ENCODE data around the gene ACOT11.

Gene ACOT11

DNA sequence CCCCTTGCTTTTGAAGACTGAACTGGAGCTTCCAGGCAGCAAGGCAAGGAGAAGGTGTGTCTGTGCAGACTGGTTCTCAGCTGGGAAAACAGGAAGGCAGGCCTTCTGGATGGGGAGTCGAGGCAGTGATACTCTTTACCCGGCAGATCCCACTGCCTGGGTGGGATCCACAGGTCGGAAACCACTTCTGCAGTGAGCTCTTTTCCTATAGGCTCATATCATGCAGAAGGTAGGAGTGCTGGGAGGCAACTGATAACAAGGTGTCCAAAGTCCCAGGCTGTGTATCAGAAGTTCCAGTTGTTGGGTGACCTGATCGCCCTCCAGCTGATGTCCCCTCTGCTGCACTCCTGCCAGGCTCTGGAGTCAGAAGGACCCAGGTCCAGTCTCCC lies 17.1 kb downstream of the ACOT11 start:
- no peak for DNase-seq

DNA sequence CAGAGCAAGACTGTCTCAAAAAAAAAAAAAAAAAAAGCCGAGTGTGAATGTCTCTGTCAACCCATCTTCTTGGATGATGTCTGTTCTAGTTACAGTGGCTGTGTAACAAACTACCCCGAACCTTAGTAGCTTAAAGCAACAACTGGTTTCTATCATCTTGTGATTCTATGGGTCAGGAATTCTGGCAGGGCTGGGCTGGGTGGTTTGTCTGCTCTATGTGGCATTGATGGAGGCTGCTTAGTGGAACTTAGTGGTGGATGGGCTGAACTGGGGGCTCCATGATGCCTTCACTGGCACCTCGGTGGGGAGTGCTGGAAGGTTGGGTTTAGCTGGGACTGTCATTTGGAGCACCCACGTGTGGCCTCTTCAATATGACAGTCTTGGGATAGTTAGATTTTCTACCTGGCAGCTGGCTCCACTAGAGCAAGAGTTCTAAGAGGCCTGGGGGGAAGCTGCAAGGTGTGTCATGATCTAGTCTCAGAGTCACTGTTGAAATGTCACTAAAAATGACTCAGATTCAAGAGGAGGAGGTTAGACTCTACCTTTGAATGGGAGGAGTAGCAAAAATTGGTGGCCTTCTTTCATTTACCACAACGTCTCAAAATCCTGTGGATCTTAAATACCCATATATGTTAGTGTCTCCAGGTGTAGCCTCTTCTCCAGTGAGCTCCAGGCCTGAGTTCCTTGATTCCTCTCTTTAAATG lies 18.6 kb downstream of the ACOT11 start:
- DNase-seq, result no peak

DNA sequence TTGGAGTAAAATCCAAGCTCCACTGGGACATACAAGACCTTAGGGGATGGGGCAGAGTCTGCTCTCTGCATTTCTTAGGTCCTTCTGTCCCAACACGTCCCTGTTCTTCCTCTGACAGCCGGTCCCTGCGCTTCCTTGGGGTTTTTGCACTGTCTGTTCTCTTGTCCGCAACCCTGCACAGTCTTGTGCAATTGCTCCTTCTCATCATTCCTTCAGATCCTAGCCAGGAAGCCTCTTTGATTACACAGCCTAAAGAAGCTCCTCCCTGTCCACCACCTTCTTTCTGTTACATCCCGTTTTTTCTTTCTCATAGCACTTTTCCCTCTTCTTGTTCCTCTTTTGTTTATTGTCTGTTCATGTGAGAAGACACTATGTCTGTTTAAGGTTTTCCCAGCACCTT lies 19.9 kb downstream of the ACOT11 start:
- no peak for DNase-seq

DNA sequence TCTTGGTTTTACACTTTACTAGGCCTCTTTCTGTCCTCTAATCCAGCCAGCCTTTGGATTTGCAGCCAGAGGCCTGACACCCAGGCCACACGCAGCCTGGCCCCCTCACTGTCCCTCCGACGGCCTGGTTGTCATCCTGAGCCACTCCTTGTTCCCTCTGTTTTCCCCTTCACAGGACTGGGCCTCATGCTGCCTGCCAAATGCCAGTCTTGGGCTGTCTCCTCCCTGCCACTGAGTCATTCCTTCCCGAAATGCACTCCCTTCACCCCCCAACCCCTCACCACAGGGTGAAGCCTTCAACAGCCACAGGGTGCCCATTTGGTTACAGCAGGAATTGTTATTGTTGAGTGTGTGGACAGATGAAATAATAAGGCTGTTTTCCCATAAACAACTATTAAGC lies 21.3 kb downstream of the ACOT11 start:
- no peak for DNase-seq

DNA sequence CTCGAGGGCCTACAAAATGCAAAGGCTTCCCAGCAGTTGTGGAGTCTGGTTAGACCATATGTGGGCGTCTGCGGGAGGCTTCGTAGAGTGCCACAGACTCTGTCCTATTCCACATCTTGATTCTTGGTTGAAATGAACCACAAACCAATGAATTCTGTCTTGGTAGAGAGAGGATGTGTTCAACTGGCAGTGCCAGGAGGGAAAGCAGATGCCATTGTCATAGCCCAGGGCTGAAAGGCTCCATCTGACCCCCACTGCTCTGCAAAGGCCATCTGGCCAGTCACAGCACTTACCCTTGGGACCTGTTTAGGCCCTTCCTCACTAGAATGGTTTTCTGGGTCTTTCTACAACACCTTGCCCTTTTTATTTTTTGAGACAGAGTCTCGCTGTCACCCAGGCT lies 22.1 kb downstream of the ACOT11 start:
- DNase-seq, result no peak

DNA sequence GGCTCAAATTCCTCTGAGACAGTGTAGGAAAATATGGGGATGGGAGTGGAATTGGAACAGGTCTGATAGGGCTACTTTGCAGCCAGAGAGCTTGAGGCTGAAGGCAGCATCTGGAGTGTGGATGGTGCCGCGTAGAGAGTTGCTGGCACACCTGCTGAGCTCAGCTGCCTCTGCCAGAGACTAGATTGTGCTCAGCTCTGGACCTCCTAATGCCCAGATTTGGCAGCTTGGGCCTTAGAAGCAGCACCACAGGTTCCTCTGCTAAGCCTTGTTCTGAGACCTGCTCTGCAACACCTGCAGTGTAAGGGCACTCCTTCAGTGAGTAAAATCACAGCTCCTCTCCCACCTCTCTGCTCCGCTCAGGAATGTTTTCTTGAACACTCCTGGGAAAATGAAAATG lies 23.3 kb downstream of the ACOT11 start:
- no peak for DNase-seq

DNA sequence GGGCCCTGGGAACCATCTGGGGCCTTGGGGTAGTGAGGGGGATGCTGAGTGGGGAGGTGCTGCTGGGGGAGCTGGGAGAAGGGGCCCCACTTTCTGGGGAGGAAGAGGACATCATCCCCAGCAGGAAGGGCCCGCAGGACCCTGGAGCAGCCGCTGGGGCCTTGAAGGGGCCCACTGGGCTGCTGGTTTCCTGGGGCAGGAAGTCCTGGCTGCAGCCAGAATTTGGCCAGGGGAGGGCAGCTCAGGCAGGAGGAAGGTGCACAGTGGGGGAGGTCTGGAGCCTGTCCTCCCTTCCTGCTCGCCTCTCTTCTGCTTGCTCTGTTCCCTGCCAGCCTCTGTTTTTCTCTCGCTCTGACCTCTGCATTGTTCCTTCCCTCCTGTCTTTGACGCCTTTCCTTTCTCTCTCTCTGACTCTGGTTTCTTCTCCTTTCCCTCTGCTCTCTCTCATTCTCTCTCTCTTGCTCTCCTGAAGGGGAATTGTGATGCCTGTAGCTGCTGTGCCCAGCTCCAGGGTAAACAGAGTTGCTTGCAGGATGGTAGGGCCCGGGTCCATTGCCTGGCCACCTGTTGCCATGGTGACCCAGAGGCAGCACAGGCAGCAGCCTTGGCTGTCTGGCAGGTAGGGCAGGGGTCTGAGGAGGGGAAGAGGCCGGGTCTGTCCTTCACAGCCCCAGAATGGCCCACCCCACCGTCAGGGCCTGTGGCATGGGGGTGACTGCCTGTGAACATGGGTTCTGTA lies 23.9 kb downstream of the ACOT11 start:
- DNase-seq, result no peak

DNA sequence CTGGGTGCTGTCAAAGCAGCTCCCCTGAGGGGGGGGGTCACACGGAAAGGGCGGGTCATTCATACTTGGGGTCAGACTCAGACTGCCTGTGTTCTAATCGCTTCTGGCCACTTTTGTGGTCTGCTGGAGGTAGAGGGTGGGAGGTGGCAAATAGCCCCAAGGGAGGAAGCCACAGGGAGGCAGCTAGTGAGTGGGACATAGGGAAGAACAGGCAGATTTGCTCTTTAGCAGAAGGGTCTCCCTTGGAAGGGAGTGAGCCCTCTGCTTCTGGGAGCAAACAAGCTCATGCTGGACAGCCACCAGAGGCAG lies 24.5 kb downstream of the ACOT11 start:
- no peak for DNase-seq

DNA sequence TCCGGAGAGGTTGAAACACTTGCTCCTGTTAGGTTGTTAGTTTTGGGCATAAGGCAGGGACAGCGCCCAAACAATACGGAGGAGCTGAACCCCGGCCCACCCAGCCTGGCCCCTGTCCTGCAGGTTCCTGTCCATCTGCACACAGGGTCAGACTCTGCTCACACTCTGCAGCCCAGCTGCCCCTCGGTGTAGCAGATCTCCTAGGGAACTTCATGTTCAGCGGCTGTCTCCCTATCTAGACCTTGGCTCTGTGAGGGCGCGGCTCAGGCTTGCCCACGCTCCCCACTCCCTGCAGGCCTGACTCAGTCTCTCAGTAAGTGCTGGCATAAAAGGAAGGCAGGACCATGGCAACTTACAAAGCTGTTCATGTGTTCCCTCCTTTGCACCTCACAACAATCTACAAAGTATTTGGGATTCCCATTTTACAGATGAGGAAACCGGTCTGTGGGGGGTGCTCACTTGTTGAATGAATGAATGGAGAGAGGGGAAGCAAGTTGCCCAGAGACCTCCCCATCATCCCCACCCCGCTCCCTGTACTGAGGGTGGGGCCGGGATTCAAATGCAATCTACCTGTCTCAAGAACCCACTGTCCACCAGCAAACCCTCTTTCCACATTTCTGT lies 26.2 kb downstream of the ACOT11 start:
- no peak for DNase-seq

DNA sequence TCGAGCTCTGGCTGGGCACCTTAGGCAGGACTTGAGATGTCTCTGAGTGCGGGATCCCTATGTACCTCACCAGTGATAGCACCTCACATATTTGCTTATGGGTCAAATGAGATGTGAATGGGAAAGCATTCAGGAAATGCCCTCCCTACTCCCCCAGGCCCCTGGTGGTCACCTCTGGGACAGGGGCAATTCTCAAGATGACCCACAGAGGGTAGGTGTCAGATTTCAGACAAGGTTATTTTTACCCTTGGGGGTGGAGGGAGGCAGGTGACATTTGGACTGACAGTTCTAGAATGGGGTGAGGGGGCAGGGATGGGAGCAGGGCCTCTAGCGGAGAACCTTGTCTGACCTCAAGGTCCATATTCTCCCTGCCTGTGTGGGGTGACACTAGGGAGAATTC lies 27.1 kb downstream of the ACOT11 start:
- DNase-seq, result no peak

DNA sequence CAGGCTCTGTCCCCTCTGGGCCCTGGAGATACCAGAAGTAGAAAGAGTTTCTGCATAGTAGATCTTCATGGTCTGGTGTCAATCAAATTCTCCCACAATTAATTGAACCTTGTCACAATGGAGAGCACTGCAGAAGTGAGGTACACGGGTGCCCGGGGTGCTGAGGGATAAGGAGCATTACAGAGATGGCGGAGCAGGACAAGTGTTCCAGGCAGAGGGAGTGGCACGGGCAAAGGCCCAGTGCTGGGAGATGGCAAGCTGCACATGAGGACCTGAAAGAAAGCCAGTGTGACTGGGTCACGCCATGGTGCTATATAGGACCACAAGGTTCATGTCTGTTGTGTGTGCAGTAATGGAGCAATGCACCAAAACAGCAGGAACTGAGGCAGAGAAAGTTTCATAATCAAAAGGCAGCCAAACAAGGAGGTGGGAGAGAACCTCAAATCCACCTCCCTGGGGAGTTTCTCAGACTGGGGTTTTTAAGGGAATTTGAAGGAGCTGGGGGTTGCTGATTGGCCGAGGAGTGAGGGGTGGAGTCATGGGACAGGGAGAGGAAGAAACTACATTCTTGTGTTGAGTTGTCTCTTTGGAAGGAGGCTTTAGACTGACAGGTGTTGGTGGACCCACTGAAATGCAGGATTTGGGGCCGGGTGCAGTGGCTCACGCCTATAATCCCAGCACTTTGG lies 27.7 kb downstream of the ACOT11 start:
- no peak for DNase-seq

DNA sequence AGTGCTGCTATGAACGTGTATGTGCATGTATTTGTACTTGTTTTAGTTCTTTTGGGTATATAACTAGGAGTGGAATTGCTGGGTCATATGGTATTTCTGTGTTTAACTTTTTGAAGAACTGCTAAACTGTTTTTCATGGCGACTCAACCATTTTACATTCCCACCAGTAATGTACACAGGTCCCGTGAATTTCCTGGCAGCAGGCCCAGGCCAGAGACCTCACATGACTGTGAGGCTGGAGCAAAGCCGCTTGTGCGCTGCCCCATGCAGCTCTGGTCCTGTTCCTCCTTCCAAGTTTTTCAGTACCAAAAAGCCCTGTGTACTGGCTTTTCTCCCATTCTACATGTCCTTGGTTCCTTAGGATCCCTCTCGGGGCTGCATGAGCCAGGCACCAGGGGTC lies 29.6 kb downstream of the ACOT11 start:
- DNase-seq, result no peak

DNA sequence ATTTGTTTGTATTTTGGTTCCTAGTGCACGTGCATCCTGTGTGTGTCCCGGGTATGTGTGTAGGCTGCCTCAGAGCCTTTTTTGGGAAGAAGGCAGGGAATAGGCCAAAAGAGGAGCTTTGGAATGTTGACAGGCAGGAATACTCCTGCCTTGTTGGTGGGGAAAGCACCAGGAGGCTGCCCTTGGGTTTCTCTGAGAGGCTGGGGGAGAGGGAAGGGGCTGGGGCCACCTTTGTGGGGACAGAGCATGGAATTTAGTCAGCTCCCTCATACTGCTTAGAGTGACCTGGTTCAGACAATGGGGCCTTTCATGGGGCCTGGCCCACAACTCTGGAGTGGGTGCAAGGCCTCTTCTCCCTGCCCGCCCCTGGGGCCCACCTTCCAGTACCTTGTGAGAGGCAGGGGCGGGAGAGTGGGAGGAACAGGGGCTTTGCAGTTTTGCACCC lies 31.3 kb downstream of the ACOT11 start:
- no peak for DNase-seq

DNA sequence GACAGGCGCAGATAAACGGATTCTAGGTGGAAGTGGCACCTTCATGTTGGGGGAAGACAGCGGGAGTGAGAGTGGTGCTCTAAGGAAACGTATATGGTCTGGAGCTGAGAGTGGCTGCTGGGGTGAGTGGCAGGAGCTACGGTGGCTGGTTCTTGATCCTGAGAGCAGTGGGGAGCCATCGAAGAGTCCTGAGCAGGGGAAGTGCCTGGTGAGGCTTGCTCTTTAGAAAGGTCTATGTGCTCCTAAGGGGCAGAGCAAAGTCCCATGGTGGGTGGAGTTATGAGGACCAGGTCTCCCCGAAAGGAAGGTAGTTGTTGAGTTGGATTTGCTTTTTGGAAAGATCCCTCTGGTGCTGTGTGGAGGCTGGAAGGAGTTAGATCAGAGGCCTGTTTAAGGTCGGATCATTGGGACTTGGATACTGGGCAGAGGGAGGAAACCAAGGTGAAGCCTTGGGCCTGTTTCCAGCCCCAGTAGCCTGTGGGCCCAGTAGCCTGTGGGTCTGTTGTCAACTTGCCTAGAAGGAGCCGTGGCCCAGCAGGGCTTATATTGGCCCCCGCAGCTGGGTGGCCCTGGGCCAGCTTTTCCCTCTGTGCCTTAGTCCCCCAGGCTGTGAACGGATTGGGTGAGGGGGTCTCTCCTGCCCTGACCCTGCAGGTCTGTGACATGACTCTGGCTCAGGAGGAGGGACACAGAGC lies 33.0 kb downstream of the ACOT11 start:
- DNase-seq, result no peak

DNA sequence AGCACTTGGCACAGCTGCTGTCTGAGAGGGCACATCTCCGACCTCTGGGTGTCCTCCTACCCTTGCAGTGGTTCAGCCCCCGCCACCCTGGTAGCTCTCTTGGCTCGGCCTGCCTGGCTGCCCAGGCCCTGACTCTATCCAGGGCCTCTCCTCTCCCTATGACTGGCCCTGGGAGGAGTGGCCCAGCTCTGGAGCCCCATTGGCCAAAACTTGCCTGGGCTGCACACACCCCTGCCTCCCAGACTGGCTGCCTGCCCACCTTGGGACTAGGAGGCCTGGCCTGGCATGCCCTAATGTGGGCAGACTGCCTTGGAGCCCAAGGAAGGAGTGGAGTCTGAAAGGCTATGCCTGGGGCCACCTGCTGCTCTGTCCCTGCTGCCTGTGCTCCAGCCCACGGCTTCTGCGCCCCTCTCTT lies 33.6 kb downstream of the ACOT11 start:
- DNase-seq, result no peak

DNA sequence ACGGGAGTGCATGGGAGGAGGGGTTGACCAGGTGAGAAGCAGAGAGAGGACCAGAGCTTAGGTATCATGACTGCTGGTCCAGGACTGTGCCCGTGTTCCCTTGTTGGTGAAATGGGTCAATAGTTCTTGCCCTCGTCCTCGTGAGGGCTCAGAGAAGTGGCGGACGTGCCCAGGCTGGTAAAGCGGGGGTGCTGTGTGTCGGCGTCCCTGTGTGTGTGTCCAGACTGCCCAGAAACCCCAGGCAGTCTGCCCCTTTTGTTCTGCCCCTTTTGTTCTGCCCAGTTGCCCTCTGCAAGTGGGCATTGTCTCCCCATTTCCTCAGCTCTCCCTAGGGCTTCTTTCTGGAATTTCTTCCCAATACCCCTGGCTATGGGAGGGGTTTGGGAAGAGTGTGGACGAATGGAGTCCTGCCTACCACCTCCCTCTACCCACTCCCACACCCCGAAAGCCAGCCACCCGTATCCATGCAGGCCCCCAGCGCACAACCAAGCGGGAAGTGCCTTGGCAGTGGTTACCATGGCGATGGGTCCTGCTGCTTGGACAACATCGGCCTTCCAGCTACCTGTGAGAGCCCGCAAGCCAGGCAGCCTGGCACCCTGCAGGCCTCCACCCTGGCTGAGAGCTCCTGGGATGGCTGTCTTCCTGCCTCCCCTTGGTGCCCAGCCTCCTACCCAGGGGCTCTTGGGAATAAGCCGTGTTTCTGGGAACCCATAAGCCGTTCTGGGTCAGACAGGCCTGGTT lies 34.7 kb downstream of the ACOT11 start:
- no peak for DNase-seq

DNA sequence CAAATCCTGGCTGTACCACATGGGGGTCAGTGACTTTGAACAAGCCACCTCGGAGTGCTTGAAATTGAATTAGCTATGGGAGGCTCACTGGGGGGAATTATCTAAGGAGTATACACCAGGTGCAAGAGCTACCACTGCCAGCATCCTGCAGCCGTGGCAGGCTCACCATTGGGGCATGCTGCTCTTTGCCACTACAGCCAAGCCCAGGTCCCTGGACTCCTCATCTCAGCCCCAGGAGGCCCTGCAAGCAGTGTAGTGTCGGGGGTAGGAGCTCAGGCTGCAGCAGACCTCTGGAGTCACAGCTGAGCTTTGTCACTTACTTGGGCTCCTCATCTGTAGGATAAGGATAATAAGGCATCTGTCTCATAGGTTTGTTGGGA lies 35.3 kb downstream of the ACOT11 start:
- no peak for DNase-seq

DNA sequence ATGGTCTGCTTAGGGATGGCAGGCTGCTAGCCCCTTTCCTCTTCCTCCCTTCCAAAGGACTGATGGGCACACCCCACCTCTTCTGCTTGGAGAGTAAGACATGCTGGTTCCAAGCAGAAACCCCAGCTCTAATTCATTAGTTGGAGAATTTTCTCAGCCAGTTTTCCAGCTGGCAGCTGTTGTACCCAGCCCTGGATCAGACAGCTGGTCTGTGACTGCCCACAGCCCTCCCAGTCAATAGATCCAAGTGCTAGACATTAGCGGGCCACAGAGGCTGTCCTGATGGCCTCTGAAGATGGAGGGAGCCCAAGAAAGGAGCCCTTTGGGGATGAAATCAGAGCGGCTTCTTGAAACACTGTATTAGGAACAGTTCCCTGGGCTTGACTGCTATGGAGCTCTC lies 35.8 kb downstream of the ACOT11 start:
- no peak for DNase-seq

DNA sequence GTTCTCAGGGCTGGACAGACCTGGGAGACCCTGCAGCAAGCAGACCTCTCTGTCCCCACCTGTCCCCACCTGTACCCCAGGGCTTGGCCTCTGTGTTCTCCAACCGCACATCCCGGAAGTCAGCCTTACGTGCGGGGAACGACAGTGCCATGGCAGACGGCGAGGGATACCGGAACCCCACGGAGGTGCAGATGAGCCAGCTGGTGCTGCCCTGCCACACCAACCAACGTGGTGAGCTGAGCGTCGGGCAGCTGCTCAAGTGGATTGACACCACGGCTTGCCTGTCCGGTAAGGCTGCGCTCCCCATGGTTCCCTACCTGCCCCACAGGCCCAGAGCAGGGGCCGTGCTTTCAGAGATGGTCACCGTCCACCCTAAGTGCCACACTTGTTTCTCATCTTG lies 36.5 kb downstream of the ACOT11 start:
- no peak for DNase-seq

DNA sequence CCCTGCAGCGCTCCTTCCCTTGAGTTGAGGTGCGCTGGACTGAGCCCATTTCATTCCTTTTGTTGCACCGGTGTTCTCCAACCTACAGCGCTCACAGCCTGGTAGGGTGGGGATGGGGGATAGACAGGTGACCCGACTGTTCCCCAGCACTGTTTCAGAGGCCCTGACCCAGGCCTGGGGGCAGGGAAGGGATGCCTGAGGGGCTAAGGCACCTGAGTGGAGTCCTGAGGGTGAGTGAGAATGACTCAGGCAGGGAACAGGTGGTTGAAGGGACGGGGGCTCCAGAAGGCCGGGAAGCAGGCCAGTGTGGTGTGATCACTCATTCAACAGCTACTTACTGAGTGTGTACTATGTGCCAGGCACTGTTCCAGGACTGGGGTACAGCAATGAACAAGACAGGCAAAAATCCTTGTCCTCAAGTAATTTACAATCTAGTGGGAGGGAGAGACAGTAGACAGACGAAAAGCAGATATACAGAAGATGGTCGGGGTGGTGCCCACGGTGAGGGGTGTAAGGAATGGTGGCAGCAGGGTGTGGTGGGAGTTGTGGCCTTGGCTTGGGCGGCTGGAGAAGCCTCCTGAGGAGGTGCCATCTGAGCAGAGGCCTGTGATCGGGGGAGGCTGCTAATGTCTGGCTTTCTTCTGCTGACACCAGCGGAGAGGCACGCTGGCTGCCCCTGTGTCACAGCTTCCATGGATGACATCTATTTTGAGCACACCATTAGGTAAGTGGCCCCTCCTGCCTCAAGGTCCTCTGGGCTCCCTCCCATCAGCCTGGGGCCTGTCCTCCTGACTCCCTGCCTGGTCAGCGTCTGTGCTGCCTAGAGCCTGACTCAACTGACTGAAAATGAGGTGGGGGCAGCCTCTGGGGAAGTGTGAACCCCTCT lies 37.4 kb downstream of the ACOT11 start:
- DNase-seq, result no peak

DNA sequence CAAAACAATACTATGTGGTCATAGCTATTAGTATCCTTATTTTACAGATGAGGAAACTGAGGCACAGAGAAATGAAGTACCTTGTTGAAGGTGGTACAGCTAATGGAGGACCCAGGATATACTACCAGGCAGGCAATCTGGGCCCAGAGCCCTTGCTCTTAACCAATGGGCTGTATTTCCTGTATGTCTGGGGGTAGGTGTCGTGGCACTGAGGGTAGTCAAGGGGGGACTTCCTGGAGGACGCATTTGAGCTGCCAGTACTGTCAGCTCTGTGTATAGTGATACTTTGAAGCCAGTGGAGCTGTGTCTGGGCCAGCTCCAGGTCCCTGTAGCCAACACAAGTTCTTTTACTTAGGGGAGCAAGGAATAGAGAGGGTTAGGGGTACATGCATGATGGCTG lies 40.3 kb downstream of the ACOT11 start:
- DNase-seq, result no peak
